ENCODE measurements around the gene PTTG1. TPM values are rescaled to one million over a fixed set of nuclear protein-coding genes. Genes with fewer than 3 reads are reported as not detected.

PTTG1 gene
- total RNA-seq, 2 experiments from 2014 or later, result 132 to 139 TPM

DNA sequence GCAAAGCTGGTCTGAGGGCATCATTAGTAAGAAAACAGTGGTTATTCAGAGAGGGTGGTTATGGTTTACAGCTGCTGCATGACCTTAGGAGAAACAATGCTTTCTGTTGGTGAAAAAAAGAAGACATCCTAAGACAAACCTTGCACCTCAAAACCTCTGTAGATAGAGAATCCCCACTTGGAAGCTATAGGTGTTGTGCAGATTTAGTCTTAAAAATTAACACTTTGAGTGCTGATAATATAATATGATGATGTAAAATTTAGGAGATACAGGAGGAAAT lies 1.4 kb upstream of the PTTG1 start:
- H3K27ac Mint-ChIP-seq, result peak overlapping the region; percentile 93
- intact Hi-C loops (cut with micrococcal nuclease), result no loop called here
- H3K4me1 Mint-ChIP-seq (ENCODE audit: low read depth), result peaks cover 62% of the 10 kb centered on the region
- peak overlapping the region; percentile 88 for H3K4me3 Mint-ChIP-seq
- H3K9me3 Mint-ChIP-seq, result no peaks in the 10 kb centered on the region
- peaks cover 36% of the 10 kb centered on the region for H3K36me3 Mint-ChIP-seq (ENCODE audit: low read depth)
- TF ChIP-seq, protein P1, sequence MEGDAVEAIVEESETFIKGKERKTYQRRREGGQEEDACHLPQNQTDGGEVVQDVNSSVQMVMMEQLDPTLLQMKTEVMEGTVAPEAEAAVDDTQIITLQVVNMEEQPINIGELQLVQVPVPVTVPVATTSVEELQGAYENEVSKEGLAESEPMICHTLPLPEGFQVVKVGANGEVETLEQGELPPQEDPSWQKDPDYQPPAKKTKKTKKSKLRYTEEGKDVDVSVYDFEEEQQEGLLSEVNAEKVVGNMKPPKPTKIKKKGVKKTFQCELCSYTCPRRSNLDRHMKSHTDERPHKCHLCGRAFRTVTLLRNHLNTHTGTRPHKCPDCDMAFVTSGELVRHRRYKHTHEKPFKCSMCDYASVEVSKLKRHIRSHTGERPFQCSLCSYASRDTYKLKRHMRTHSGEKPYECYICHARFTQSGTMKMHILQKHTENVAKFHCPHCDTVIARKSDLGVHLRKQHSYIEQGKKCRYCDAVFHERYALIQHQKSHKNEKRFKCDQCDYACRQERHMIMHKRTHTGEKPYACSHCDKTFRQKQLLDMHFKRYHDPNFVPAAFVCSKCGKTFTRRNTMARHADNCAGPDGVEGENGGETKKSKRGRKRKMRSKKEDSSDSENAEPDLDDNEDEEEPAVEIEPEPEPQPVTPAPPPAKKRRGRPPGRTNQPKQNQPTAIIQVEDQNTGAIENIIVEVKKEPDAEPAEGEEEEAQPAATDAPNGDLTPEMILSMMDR (IDR thresholded peaks at IDR 0.05), result no peak
- DNase-seq, result no peak
- ChIA-PET POLR2A (interaction anchor here (0.6 to 1.1 kb wide), 2 partner anchors 411 to 1566 kb away, joined by 3 read pairs; partner anchors contain the start of gene TTC1), CTCF (interaction anchor here (0.7 to 8.9 kb wide), 2 partner anchors 18 to 34 kb away, joined by 4 to 107 read pairs; no protein-coding TSS in a partner anchor)
- H3K27me3 Mint-ChIP-seq, result no peaks in the 10 kb centered on the region
- ATAC-seq, result no peak

DNA sequence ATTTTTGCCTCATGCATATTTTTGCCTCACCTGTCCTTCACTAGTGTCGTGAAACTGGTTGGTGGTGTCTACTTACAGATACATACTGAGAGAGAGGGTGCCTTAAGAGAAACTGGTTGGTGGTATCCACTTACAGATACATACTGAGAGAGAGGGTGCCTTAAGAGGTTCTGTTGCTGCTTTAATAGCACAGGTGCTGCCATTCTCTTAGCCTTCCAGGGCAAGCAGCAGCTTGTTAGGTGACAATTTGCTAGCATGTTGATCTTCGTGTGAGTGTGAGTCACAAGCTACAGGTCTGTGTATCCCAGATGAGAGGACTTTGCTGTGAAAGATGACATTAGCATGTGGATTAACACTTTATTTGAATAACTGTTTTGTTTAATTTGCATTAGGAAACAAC lies 1.4 kb downstream of the PTTG1 start:
- TF ChIP-seq, protein P1 (IDR thresholded peaks at IDR 0.05), result no peak
- no peak overlapping the region for H3K27ac Mint-ChIP-seq
- peaks cover 44% of the 10 kb centered on the region for H3K36me3 Mint-ChIP-seq (ENCODE audit: low read depth)
- peaks cover 47% of the 10 kb centered on the region for H3K4me1 Mint-ChIP-seq (ENCODE audit: low read depth)
- peak overlapping the region; percentile 93 for H3K4me3 Mint-ChIP-seq
- ChIA-PET POLR2A (interaction anchor here (1.5 kb wide), 1 partner anchor 13 kb away, joined by 6 read pairs; no protein-coding TSS in a partner anchor), CTCF (interaction anchor here (1.1 to 8.9 kb wide), 3 partner anchors 15 to 85 kb away, joined by 5 to 107 read pairs (median 5); no protein-coding TSS in a partner anchor)
- no peaks in the 10 kb centered on the region for H3K9me3 Mint-ChIP-seq
- DNase-seq (no peak), ATAC-seq (no peak)
- H3K27me3 Mint-ChIP-seq, result no peaks in the 10 kb centered on the region
- intact Hi-C loops (cut with micrococcal nuclease), result loop anchor here (2.0 kb wide), 1 partner anchor 304 kb away; the partner anchor contains the start of gene PWWP2A

DNA sequence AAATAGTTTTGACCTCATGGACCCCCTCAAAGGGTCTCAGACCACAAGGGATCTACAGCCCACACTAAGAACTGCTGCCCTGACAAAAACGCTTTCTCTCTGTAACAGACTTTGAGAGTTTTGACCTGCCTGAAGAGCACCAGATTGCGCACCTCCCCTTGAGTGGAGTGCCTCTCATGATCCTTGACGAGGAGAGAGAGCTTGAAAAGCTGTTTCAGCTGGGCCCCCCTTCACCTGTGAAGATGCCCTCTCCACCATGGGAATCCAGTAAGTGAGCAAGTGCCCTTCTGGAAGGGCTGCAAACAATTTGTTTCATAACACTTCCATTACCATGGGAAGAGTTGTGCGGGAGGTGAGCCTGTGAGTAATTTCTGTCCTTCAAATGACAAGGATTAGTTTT lies 6.0 kb downstream of the PTTG1 start:
- ChIA-PET CTCF (interaction anchor here (1.1 to 4.5 kb wide), 2 partner anchors 11 to 36 kb away, joined by 3 to 38 read pairs; no protein-coding TSS in a partner anchor), POLR2A (interaction anchor here (1.8 kb wide), 1 partner anchor 9 kb away, joined by 6 read pairs; the partner anchor contains the start of gene SLU7)
- DNase-seq, result no peak
- Mint-ChIP-seq H3K4me1 (ENCODE audit: low read depth) (peaks cover 24% of the 10 kb centered on the region), H3K4me3 (no peak overlapping the region), H3K27ac (no peak overlapping the region), H3K36me3 (ENCODE audit: low read depth) (peaks cover 41% of the 10 kb centered on the region), H3K9me3 (no peaks in the 10 kb centered on the region), H3K27me3 (no peaks in the 10 kb centered on the region)
- TF ChIP-seq, protein P1 (IDR thresholded peaks at IDR 0.05), result no peak
- intact Hi-C loops (cut with micrococcal nuclease), result no loop called here
- ATAC-seq, result no peak

DNA sequence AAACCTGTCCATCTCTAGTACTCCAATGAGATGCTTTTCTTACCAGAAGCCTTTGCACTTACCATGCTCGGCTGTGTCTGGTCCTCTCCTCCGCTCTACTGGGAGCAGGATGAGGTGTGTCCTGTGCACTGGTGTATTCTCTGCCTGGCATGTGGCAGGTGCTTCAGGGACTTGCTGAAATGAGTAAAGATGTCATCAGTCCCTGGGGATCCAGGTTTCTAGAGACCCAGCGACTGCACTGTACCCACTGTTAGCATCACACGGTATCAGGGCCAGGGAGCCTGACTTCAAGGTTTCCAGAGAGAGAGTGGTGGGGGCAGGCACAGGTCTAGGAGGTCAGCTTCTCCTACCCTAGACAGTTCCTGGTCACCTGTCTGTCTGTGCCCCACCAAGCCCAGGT lies 10.5 kb downstream of the PTTG1 start:
- no peak for DNase-seq
- Mint-ChIP-seq H3K36me3 (ENCODE audit: low read depth) (peaks cover 13% of the 10 kb centered on the region), H3K4me1 (ENCODE audit: low read depth) (peaks cover 13% of the 10 kb centered on the region), H3K9me3 (no peaks in the 10 kb centered on the region), H3K4me3 (no peak overlapping the region), H3K27me3 (peaks cover 5% of the 10 kb centered on the region), H3K27ac (no peak overlapping the region)
- no peak for ATAC-seq
- intact Hi-C loops (cut with micrococcal nuclease), result no loop called here
- ChIA-PET POLR2A (no interaction called here), CTCF (no interaction called here)
- TF ChIP-seq, protein P1 (IDR thresholded peaks at IDR 0.05), result no peak

DNA sequence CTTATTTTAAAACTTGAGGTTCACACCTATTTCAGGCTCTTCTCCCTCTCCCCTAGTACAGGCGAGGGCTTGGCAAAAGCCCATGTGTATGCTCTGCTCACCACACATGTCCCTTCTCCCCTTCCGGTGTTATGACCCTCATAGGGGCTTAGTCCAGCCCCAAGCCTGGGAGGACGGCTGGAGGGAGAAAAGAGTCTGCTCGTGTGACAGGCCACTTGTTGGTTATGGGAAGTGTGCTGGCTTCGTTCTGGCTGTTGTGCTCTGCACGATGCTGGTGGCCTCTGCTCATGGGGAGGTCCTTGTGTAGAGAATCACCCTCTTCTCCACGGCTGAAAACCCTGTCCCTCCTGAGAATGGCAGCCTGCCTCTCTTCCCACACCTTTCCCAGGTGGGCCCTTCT lies 11.1 kb downstream of the PTTG1 start:
- no peak for DNase-seq
- Mint-ChIP-seq H3K27me3 (peaks cover 5% of the 10 kb centered on the region), H3K36me3 (ENCODE audit: low read depth) (peaks cover 9% of the 10 kb centered on the region), H3K9me3 (no peaks in the 10 kb centered on the region), H3K4me3 (no peak overlapping the region), H3K27ac (no peak overlapping the region), H3K4me1 (ENCODE audit: low read depth) (peaks cover 15% of the 10 kb centered on the region)
- TF ChIP-seq, protein P1 (IDR thresholded peaks at IDR 0.05), result no peak
- intact Hi-C loops (cut with micrococcal nuclease), result no loop called here
- ChIA-PET POLR2A (no interaction called here), CTCF (no interaction called here)
- no peak for ATAC-seq

Measured in activated CD8-positive, alpha-beta T cell treated with anti-CD3 and anti-CD28 coated beads for 36 hours (primary cell).